ENCODE measurements around the gene CTXND1. TPM values are rescaled to one million over a fixed set of nuclear protein-coding genes. Genes with fewer than 3 reads are reported as not detected.

The CTXND1 gene
- total RNA-seq, 3 donors from 2014 or later (not counting 1 experiment from before 2014, with no cell fraction given) = not detected

DNA sequence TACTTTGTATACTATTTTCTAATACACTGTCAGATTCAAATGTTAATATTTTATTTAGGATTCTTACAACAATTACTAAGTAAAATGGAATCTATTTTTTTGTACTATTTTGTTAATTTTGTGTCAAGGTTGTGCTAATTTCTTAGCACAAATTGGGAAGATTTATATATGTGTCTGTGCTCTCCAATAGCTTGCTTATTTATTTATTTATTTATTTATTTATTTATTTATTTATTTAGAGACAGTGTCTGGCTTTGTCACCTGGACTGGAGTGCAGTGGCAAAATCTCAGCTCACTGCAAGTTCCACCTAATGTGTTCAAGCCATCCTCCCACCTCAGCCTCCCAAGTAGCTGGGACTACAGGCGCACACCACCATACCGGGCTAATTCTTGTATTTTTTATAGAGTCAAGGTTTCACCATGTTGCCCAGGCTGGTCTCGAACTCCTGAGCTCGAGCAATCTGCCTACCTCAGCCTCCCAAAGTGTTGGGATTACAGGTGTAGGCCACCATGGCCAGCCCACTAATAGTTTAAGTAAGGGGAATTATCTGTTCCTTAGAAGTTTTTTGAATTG is 34.6 kb downstream of the CTXND1 start:
- Mint-ChIP-seq H3K4me1 (no peaks in the 10 kb centered on the region), H3K27me3 (ENCODE audit: low read depth in 2 of 2) (peaks cover 23 to 24% of the 10 kb centered on the region in 2 donors), H3K9me3 (no peaks in the 10 kb centered on the region), H3K36me3 (no peaks in the 10 kb centered on the region), H3K4me3 (no peak overlapping the region), H3K27ac (no peak overlapping the region)
- 89% methylated on average over 3 of the region's 4 CpGs for WGBS (ENCODE audit: insufficient coverage)
- intact Hi-C loops (cut with micrococcal nuclease) = no loop called here
- no peak for ATAC-seq
- no peaks in the 10 kb centered on the region for H3K36me3 ChIP-seq (ENCODE audit: control insufficient read depth, insufficient read depth, low read length)
- no peaks in the 10 kb centered on the region for H3K27me3 ChIP-seq (ENCODE audit: control insufficient read depth, insufficient read depth, low read length)
- DNase-seq = no peak
- no peak overlapping the region for H3K27ac ChIP-seq (ENCODE audit: low read length)
- TF ChIP-seq, protein P1, sequence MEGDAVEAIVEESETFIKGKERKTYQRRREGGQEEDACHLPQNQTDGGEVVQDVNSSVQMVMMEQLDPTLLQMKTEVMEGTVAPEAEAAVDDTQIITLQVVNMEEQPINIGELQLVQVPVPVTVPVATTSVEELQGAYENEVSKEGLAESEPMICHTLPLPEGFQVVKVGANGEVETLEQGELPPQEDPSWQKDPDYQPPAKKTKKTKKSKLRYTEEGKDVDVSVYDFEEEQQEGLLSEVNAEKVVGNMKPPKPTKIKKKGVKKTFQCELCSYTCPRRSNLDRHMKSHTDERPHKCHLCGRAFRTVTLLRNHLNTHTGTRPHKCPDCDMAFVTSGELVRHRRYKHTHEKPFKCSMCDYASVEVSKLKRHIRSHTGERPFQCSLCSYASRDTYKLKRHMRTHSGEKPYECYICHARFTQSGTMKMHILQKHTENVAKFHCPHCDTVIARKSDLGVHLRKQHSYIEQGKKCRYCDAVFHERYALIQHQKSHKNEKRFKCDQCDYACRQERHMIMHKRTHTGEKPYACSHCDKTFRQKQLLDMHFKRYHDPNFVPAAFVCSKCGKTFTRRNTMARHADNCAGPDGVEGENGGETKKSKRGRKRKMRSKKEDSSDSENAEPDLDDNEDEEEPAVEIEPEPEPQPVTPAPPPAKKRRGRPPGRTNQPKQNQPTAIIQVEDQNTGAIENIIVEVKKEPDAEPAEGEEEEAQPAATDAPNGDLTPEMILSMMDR (IDR thresholded peaks at IDR 0.05) = no peak
- H3K4me3 ChIP-seq (ENCODE audit: low read length) = no peak overlapping the region
- no peaks in the 10 kb centered on the region for H3K4me1 ChIP-seq (ENCODE audit: control insufficient read depth, insufficient read depth, low read length)
- no peaks in the 10 kb centered on the region for H3K9me3 ChIP-seq (ENCODE audit: control insufficient read depth, insufficient read depth, low read length)

DNA sequence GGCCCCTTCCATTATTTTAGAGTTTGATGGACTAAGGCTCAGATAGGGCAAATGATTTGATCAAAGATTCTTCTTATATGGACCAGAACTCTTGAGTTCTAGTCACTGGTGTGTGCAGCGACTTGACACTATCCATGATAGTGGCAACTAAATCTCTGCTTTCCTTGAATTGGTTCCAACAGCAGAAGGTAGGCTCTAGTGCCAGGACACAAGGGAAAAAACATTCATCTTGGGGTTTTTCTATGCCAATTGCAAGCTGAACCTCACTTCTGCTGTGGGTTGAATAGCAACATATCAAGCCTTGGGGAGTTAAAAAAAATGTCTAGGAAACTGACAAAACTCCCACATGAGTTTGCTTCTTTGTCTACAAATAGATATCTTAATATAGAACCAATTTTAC is 35.1 kb downstream of the CTXND1 start:
- H3K9me3 Mint-ChIP-seq = no peaks in the 10 kb centered on the region
- ATAC-seq = no peak

DNA sequence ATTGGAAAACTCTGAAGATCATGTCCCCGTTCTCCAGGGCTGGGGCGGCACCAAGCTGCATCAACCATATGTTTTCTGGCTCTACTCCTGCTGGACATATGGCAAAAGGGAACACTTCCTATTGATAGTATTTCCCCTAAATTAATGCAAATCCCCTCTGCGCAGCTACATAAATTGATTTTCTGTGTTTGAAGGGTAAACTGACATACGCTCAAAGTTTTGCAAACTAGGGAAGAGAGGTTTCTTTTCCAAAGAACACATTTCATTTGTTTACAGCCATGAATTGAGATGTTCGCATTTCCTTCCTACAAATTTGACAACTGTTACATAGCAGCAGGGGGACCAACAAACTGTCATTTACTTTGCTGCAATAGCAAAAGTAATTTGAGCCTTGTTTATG is 35.9 kb downstream of the CTXND1 start:
- no peaks in the 10 kb centered on the region for H3K4me1 ChIP-seq (ENCODE audit: control insufficient read depth, insufficient read depth, low read length)
- ATAC-seq (no peak), DNase-seq (no peak)
- no peaks in the 10 kb centered on the region for H3K36me3 ChIP-seq (ENCODE audit: control insufficient read depth, insufficient read depth, low read length)
- H3K36me3 Mint-ChIP-seq = no peaks in the 10 kb centered on the region
- H3K27ac Mint-ChIP-seq = no peak overlapping the region
- H3K4me1 Mint-ChIP-seq = no peaks in the 10 kb centered on the region
- WGBS (ENCODE audit: insufficient coverage) = 95% methylated on average over 2 of the region's 5 CpGs
- H3K27ac ChIP-seq (ENCODE audit: low read length) = no peak overlapping the region
- H3K9me3 ChIP-seq (ENCODE audit: control insufficient read depth, insufficient read depth, low read length) = no peaks in the 10 kb centered on the region
- TF ChIP-seq, protein P1 (IDR thresholded peaks at IDR 0.05) = no peak
- no peak overlapping the region for H3K4me3 Mint-ChIP-seq
- peaks cover 25 to 26% of the 10 kb centered on the region in 2 donors for H3K27me3 Mint-ChIP-seq (ENCODE audit: low read depth in 2 of 2)
- no peaks in the 10 kb centered on the region for H3K9me3 Mint-ChIP-seq
- H3K4me3 ChIP-seq (ENCODE audit: low read length) = no peak overlapping the region
- intact Hi-C loops (cut with micrococcal nuclease) = no loop called here
- no peaks in the 10 kb centered on the region for H3K27me3 ChIP-seq (ENCODE audit: control insufficient read depth, insufficient read depth, low read length)

More for the DNA sequence above, 35.1 kb downstream of the CTXND1 start:
- Mint-ChIP-seq H3K27me3 (ENCODE audit: low read depth in 2 of 2) (peaks cover 25 to 26% of the 10 kb centered on the region in 2 donors), H3K4me1 (no peaks in the 10 kb centered on the region), H3K4me3 (no peak overlapping the region), H3K36me3 (no peaks in the 10 kb centered on the region), H3K27ac (no peak overlapping the region)
- H3K36me3 ChIP-seq (ENCODE audit: control insufficient read depth, insufficient read depth, low read length) = no peaks in the 10 kb centered on the region
- WGBS (ENCODE audit: insufficient coverage) = 84% methylated on average over 1 of the region's 1 CpG
- H3K27me3 ChIP-seq (ENCODE audit: control insufficient read depth, insufficient read depth, low read length) = no peaks in the 10 kb centered on the region
- H3K9me3 ChIP-seq (ENCODE audit: control insufficient read depth, insufficient read depth, low read length) = no peaks in the 10 kb centered on the region
- no peak for DNase-seq
- intact Hi-C loops (cut with micrococcal nuclease) = no loop called here
- H3K4me1 ChIP-seq (ENCODE audit: control insufficient read depth, insufficient read depth, low read length) = no peaks in the 10 kb centered on the region
- TF ChIP-seq, protein P1 (IDR thresholded peaks at IDR 0.05) = no peak
- H3K4me3 ChIP-seq (ENCODE audit: low read length) = no peak overlapping the region
- H3K27ac ChIP-seq (ENCODE audit: low read length) = no peak overlapping the region

DNA sequence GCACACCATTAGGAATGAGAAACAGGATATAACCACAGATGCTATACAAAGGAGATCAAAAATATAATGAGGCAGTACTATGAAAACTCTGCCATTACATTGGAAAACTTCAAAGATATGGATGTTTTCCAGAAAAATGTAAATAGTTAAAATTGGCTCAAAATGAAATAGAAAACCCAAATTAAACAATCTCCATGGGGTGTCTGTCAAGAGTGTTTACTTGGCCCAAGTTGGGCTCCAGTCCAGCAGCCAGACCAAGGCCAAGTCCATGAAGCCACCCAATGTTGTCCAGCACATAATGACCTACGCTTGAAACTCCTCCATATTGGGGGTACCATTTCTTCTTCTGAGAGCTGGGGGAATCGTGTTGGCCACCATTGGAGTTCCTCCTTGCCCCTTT is 37.1 kb downstream of the CTXND1 start:
- Histone ChIP-seq H3K27ac (ENCODE audit: low read length) (no peak overlapping the region), H3K9me3 (ENCODE audit: control insufficient read depth, insufficient read depth, low read length) (no peaks in the 10 kb centered on the region), H3K4me1 (ENCODE audit: control insufficient read depth, insufficient read depth, low read length) (no peaks in the 10 kb centered on the region), H3K27me3 (ENCODE audit: control insufficient read depth, insufficient read depth, low read length) (no peaks in the 10 kb centered on the region), H3K4me3 (ENCODE audit: low read length) (no peak overlapping the region), H3K36me3 (ENCODE audit: control insufficient read depth, insufficient read depth, low read length) (no peaks in the 10 kb centered on the region)
- Mint-ChIP-seq H3K4me1 (no peaks in the 10 kb centered on the region), H3K9me3 (no peaks in the 10 kb centered on the region), H3K27me3 (ENCODE audit: low read depth in 2 of 2) (peaks cover 24 to 26% of the 10 kb centered on the region in 2 donors), H3K4me3 (no peak overlapping the region), H3K36me3 (no peaks in the 10 kb centered on the region), H3K27ac (no peak overlapping the region)
- intact Hi-C loops (cut with micrococcal nuclease) = no loop called here
- DNase-seq = no peak
- 92% methylated on average over 2 of the region's 2 CpGs for WGBS (ENCODE audit: insufficient coverage)
- no peak for ATAC-seq
- TF ChIP-seq, protein P1 (IDR thresholded peaks at IDR 0.05) = no peak
